ENCODE data around the gene RAB40AL.
"Not testable (repeated sequence)": the region's sequence is repeated elsewhere in the genome, so short reads cannot be mapped to it uniquely, and the experiment has no call there.

Gene RAB40AL, protein sequence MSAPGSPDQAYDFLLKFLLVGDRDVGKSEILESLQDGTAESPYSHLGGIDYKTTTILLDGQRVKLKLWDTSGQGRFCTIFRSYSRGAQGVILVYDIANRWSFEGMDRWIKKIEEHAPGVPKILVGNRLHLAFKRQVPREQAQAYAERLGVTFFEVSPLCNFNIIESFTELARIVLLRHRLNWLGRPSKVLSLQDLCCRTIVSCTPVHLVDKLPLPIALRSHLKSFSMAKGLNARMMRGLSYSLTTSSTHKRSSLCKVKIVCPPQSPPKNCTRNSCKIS

DNA sequence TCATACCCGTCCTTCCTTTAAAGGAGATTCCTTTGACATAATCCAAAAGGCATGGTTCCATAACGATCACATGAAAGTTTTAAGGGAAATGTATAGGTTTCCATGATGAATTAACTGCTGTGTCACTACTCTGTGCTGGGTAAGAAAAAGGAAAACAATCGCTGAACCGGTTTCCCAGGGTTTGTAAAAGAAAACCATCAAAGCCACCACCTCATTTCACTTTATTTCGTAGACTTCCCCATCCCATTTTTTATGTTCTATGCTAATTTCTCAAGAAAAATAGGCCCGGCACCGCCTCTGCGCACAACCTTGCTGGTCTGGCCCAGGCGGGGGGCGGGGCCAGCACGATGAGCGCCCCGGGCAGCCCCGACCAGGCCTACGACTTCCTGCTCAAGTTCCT is at the start of gene RAB40AL:
Gene RAB40AL, plus strand, starts transcription at position 301 of the 400 bp plus-strand sequence. Its CDS starts 47 bp downstream, at position 348.
- DNase-seq, result not testable (repeated sequence)

GRCh38 chrX:102887687-102888086 is 49.4 kb upstream of the RAB40AL start:
- DNase-seq, result no peak

GRCh38 chrX:102892103-102892502 is 45.0 kb upstream of the RAB40AL start:
- no peak for DNase-seq

DNA sequence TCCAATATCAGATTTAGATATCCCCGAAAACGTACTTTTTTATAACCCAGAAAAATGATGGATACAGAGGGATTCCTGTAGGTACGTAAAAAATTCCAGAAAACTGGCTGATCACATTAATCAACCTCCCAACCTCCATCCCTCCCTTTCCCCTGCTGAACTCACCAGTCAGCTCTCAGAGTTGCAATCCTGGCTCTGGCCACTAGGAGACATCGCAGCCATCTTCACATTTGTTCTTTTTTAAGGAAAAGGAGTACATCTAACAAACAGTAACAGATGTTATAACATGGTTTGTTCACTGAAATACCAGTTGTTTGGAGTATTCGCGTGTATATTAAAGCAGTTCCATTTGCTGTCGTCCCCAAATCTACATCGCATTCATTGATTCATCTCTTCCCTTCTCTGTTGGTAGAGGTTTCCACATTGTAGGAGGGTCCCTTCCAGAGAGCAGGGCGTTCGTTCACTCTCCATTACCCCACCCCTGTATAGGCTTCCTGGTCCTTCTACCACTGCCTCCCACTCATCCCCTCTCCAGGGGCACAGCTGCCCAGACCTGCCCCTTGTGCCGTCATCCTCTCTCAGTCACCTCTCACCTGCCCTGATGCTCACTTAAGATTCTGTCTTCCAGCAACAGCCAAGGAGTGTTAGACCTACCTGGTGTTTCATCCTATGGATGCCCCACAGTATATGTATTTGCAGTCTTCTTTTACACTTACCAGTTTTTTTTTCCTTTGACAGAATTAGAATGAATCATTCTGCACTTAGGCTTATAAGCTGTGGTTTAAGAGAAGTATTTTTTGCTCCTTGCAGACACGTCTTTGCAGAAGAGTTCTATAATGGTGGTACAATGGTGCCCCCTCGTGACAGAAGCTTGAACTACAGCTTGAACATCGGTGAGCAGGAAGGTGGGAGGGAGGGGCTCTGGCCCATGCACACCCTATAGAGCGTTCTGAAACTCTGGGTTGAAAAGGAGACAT is 36.8 kb upstream of the RAB40AL start:
- DNase-seq, result peak; percentile 25 to 81

DNA sequence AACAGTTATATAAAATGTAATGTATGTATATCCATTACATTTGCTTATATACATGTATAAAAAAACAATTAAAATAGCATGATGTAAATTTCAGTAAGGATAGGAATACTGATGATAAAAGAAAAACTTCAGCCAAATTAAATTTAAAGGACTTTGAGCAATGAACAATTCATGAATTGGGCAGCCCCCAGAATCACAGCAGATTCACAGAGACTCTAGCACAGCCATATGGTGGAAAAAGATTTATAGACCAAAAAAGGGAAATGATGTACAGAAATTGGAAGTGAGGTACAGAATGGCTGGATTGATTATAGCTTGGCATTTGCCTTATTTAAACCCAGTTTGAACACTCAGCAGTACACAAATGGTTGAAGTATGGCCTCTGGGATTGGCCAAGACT is 34.7 kb upstream of the RAB40AL start:
- no peak for DNase-seq

- DNase-seq, result no peak
Observed at GRCh38 chrX:102930990-102931756, 5.9 kb upstream of the RAB40AL start.

DNA sequence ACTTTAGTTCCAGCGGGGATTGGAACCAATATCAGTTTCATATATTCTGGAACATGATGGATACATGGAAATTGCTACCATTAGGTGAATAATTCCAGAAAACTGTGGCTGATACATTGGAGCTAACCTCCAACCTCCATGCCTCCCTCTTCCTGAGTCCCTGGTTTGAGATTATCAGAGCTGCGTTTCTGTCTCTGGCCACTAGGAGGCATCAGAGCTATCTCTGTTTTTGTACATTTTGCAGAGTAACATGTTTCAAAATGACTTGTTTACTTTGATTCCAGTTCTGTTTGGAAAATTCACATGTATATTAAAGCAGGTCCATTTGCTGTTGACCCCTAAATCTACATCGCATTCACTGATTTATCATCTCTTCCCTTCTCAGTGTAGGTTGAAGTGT is 2.4 kb upstream of the RAB40AL start:
- DNase-seq, result peak; percentile 10 to 67

GRCh38 chrX:102950908-102951866 is 14.1 kb downstream of the RAB40AL start:
- peak in 1 of 2 donors; percentile 71 for DNase-seq

GRCh38 chrX:102957751-102958150 is 20.7 kb downstream of the RAB40AL start:
- no peak for DNase-seq

- DNase-seq, result no peak
Observed at GRCh38 chrX:102958794-102959193, 21.7 kb downstream of the RAB40AL start.

GRCh38 chrX:102959471-102959870 is 22.4 kb downstream of the RAB40AL start:
- no peak for DNase-seq

DNA sequence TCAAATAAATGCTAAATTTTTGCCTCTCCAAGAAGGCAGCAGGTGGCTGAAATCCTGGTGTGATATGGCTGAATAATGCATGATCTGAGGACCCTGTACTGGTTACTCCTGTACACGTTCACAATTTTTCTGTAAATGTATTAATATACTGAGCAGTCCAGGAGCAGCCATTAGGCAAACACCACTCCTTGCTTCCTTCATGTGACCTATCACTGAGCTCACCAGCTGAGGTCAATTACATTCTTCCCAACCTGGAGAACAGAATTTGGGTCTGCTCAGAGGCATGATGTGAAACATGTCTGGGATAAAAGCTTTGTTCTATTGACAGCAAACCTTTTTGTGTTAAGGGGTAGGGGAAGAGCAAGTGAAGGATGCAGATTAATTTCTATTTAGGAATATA is 26.9 kb downstream of the RAB40AL start:
- DNase-seq, result no peak

DNA sequence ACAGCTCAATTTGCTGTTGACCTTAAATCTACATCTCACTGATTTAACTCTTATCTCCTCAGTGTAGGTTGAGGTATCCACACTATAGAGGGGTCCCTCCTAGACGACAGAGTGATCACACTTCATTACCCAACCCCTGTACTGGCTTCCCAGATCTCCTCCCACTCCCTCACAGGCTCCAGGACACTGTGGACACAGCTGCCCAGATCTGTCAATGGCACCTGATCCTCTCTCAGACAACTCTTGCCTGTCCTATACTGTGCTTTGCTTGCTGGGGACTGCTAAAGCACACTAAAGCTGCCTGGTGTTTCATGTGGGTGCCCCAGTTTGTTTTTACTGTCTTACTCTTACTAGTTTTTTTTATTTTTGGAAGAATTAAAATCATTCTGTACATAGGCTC is 27.9 kb downstream of the RAB40AL start:
- DNase-seq, result no peak

- DNase-seq, result no peak
Observed at GRCh38 chrX:102966701-102967100, 29.6 kb downstream of the RAB40AL start.

DNA sequence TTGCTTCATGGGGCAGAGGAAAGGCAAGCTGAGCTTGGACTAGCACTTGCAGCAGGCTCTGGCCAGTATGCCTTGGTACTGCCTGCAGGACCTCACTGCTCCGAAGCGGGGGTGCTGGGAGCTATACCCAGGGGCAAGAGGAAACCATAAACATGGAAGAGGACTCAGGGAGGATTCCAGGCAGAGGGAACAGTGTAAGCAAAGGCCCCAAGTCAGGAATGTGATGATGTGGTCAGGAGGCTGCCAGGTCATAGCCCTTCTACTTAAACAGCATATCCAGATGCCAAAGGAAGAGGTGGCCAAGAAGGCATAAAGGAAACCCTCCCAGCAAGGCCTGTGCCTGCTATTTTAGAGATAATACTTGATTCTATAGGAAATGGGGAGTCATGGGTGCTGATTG is 31.1 kb downstream of the RAB40AL start:
- no peak for DNase-seq

GRCh38 chrX:102971536-102971935 is 34.5 kb downstream of the RAB40AL start:
- not testable (repeated sequence) for DNase-seq

- no peak for DNase-seq
Observed at GRCh38 chrX:102975016-102975415, 37.9 kb downstream of the RAB40AL start.

- peak; percentile 52 to 69 for DNase-seq
Observed at GRCh38 chrX:102976286-102976685, 39.2 kb downstream of the RAB40AL start.

DNA sequence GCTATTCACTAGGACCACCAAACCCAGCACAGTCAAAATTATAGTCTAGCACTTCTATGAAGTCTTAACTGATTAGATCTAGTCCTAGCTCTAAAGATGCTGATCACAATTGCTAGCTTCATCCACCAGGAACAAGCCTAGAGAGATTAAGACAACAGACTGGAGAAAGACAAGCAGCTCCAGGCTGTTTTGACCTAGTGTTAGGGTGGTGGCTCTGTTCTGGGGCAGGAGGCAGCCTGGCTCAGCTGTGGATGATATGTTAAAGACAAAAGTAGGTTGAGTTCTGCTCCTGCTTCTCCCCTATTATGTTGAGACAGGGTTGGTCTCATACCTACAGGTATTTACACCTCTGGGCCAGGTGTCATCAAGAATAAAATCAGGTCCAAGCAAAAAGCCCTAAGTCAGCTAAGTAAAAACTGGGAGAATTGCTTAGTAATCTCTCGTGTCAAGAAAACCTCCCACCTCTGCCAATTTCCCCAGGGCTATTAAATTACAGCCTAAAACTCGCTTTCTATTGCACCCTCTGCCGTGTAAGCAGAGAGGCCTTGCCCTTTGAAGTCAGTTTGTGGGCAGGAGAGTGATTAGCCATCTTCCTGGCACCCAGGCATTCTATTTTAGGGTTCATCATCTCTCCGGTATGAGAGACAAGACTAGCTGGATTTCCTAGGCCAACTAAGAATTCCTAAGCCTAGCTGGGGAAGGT is 39.9 kb downstream of the RAB40AL start:
- no peak for DNase-seq

DNA sequence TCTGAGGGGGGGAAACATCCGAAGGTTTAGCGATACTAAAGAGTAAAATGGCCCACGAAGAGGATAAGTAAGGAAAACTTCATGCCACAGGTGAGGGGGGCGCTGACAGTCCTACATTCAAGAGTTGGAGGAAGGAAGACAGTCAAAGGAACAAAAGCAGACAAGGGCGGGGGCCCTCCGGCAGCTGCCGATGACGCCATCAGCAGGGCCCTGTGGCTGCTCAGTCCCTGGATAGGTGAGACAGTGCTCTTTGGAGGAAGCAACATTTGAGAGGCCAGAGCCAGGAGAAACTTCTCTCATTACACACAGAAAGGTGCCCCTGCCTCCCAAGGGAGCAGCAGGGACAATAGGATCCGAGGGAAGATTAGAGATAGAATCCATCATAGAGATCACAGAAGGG is 41.5 kb downstream of the RAB40AL start:
- no peak for DNase-seq

GRCh38 chrX:102979536-102979935 is 42.5 kb downstream of the RAB40AL start:
- no peak for DNase-seq
